Sigmoid colon (tissue), 4 donors: ENCODE results near the gene BZW2.

ENCODE experiments used
- CTCF ChIP-seq, 4 experiments: fragments of 450-650 bp in 3 of 4; fragments of 200-600 bp in 1 of 4; IDR thresholded peaks; one replicate each; pipeline ENCODE4 v1.5.1; 2016 to 2019; ENCODE audit warnings: antibody characterized with exemption in 4 of 4, mild to moderate bottlenecking in 3 of 4, moderate library complexity in 2 of 4
- EP300 ChIP-seq, 4 donors: sonication (generic); formaldehyde crosslinking; IDR thresholded peaks; one replicate each; pipeline ENCODE4 v1.6.1; 2017; ENCODE audit warnings: antibody characterized with exemption in 4 of 4

DNA sequence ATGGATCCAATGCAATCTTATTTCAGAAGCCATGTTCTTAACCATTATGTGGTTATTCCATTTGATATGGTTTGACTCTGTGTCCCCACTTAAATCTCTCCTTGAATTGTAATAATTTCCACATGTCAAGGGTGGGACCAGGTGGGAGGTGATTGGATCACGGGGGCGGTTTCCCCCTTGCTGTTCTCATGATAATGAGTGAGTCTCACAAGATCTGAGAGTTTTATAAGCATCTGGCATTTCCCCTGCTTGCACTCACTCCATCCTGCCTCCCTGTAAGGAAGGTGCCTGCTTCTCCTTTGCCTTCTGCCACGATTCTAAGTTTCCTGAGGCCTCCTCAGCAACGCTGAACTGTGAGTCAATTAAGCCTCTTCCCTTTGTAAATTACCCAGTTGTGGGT is 75.6 kb downstream of the BZW2 start:
- TF ChIP-seq CTCF (IDR thresholded peaks at IDR 0.05) (no peak), EP300 (IDR thresholded peaks at IDR 0.05) (no peak)
